Heart right ventricle (tissue), 16 donors: ENCODE results near the gene GRIK4. TPM values are rescaled to one million over a fixed set of nuclear protein-coding genes. Genes with fewer than 3 reads are reported as not detected.

Source experiments
- ATAC-seq, 8 donors: fragments of 200-7000 bp; cut with Tn5 transposase; one replicate each; pipeline ENCODE4 v1.9.1; 2020; ENCODE audit warnings: mild to moderate bottlenecking in 8 of 8, moderate library complexity in 8 of 8, moderate number of reproducible peaks in 1 of 8
- DNase-seq, 2 donors: peaks; one replicate each; pipeline ENCODE4 v3.0.0-alpha.2; 2020
- H3K27ac ChIP-seq, 10 donors: fragments of 200-600 bp; sonication (generic) in 2 of 10; one replicate each; pipeline versions ENCODE4 v1.5.0 to v1.8.0; 2020 to 2022; ENCODE audit warnings: mild to moderate bottlenecking in 3 of 10
- H3K27me3 ChIP-seq, 7 donors: fragments of 200-600 bp; one replicate each; pipeline ENCODE4 v1.8.0; 2021 to 2022; ENCODE audit warnings: mild to moderate bottlenecking in 2 of 7
- H3K36me3 ChIP-seq, 9 donors: fragments of 200-600 bp; sonication (generic) in 1 of 9; one replicate each; pipeline versions ENCODE4 v1.5.0 to v1.8.0; 2020 to 2022; ENCODE audit warnings: mild to moderate bottlenecking in 2 of 9
- H3K4me1 ChIP-seq, 9 donors: fragments of 200-600 bp; sonication (generic) in 1 of 9; one replicate each; pipeline versions ENCODE4 v1.5.0 to v1.8.0; 2020 to 2022; ENCODE audit warnings: mild to moderate bottlenecking in 4 of 9
- H3K4me3 ChIP-seq, 10 donors: fragments of 200-600 bp; sonication (generic) in 2 of 10; one replicate each; pipeline versions ENCODE4 v1.5.0 to v1.8.0; 2020 to 2022; ENCODE audit warnings: mild to moderate bottlenecking in 7 of 10, moderate library complexity in 2 of 10
- H3K9me3 ChIP-seq, 11 donors: fragments of 200-600 bp in 10 of 11; sonication (generic) in 2 of 11; one replicate each; pipeline versions ENCODE4 v1.5.0 to v1.8.0; 2013 to 2022; ENCODE audit warnings: mild to moderate bottlenecking in 2 of 11, control low read depth in 1 of 11, moderate library complexity in 1 of 11
- WGBS, 2 donors: extraction: QIAGEN DNeasy Blood & Tissue Kit; methylation state at CpG; one replicate each; pipeline ENCODE4 v1.1.7; 2013; ENCODE audit warnings: inconsistent platforms in 1 of 2; 5-methylcytosine and 5-hydroxymethylcytosine counted together
- intact Hi-C, 10 donors: fragments of 100-400 bp; cut with DNase I; formaldehyde crosslinking; loops; one replicate each; pipeline versions ENCODE4 v1.11.1 to v1.14.2; 2022
- polyA plus RNA-seq, 2 donors: library from polyadenylated mRNA; stranded (reverse); fragments of 200-250 nt; gene quantifications; one replicate each; pipeline ENCODE4 v1.2.3, GENCODE V29; 2013
- total RNA-seq, 10 donors: library from RNA; stranded (reverse); fragmentation: NEBNext Ultra II Directional in 3 of 10; extraction: Animal tissue kit (Norgen Biotek cat#: 25700) in 3 of 10; gene quantifications; one replicate each; pipeline versions ENCODE4 v1.2.1 to v1.2.4, GENCODE V29; 2021 to 2023
- TF ChIP-seq, protein P1 (sequence below), 9 donors: fragments of 200-600 bp; sonication (generic) in 2 of 9; IDR thresholded peaks; one replicate each; pipeline versions ENCODE4 v1.5.0 to v1.8.0; 2021 to 2022; ENCODE audit warnings: antibody characterized with exemption in 9 of 9, mild to moderate bottlenecking in 5 of 9, moderate library complexity in 1 of 9
- donor health status: Arrhythmogenic right ventricular cardiomyopathy.
- donor health status: ischemic (EF 13 %, LVEDD 7.1; RV severe dilation, severe dysfunction).
- donor health status: healthy with polysubstance abuse.
- donor health status: DM: no; HTN: yes; CAD: no.
- donor health status: DM: no; HTN: no; CAD: no.
- donor health status: ischemic (EF 25% LVEDD 6.9; RV normal size, moderate dysfunction).
- donor health status: ischemic (EF 25% LVEDD 5.7; RV mildly dilated, moderate dysfunction).
- donor health status: healthy.
- donor health status: DM: yes; HTN: yes; CAD: no.
- donor health status: Ischemic cardiomyopathy.
- donor health status: ischemic (EF 35%, LVEDD 5.7; RV mildly dilated, moderate dysfunction).
- donor health status: nonischemic (EF 11% LVEDD 7.7; RV severe dilation, severe dysfunction).
- donor health status: DM: yes; HTN: yes; CAD: no.
- donor health status: PGD.
- donor health status: ischemic (EF 29% LVEDD 5.4; RV normal size, mild dysfunction).
- donor health status: nonischemic (EF 23%, LVEDD 6.1; RV moderate dilation, normal function).

GRIK4 gene
- total and polyA plus RNA-seq, 12 donors, result 0.01 to 0.85 (median 0.37) TPM; not detected in 6

DNA sequence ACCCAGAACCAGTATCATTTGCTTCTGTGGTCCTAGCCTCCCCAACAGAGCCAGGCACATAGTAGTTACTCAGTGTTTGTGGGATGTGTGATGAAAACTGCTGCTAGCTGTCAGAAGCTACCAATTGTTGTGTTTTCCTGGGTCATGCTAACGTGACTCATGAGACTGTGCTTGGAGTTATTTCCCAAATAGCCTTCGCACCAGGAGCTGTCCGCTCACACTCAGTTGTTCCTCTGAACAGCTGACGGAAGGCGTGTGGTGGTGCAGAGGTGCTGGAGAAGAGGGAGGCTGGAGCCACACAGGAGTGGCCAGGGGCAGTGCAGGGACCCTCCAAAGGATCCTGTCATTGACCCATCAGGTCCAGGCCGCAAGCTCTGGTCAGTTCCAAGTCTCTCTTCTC is 458.4 kb downstream of the GRIK4 start:
- no peaks in the 10 kb centered on the region for H3K4me1 ChIP-seq
- H3K4me3 ChIP-seq, result no peak overlapping the region
- intact Hi-C loops, result no loop called here
- TF ChIP-seq, protein P1, sequence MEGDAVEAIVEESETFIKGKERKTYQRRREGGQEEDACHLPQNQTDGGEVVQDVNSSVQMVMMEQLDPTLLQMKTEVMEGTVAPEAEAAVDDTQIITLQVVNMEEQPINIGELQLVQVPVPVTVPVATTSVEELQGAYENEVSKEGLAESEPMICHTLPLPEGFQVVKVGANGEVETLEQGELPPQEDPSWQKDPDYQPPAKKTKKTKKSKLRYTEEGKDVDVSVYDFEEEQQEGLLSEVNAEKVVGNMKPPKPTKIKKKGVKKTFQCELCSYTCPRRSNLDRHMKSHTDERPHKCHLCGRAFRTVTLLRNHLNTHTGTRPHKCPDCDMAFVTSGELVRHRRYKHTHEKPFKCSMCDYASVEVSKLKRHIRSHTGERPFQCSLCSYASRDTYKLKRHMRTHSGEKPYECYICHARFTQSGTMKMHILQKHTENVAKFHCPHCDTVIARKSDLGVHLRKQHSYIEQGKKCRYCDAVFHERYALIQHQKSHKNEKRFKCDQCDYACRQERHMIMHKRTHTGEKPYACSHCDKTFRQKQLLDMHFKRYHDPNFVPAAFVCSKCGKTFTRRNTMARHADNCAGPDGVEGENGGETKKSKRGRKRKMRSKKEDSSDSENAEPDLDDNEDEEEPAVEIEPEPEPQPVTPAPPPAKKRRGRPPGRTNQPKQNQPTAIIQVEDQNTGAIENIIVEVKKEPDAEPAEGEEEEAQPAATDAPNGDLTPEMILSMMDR (IDR thresholded peaks at IDR 0.05), result no peak
- DNase-seq, result no peak
- peaks cover 0 to 49% (median 33%) of the 10 kb centered on the region in 7 donors for H3K27me3 ChIP-seq
- H3K9me3 ChIP-seq, result no peaks in the 10 kb centered on the region
- WGBS, 2 donors, result 83% methylated on average over 6 of the region's 6 CpGs
- H3K27ac ChIP-seq, result no peak overlapping the region
- ATAC-seq, result no peak
- no peaks in the 10 kb centered on the region for H3K36me3 ChIP-seq

DNA sequence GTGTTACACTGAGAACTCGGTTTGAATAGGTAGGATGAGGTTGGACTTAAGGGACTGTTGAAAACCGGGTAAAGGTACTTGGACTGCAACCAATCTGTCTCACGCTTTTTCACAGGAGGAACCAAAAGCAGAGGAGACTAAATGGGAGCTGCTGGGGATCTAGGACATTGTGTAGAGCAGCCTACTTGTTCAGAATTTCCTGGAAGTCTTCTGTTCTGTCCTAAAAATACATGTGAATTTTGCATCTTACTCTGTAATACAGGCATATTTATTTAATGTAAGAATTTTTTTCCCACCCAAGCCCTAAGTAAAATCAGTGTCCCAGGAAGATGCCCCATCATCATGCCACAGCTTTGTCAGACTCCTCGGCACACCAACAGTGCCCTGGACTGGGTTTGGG is 460.3 kb downstream of the GRIK4 start:
- Histone ChIP-seq H3K27me3 (peaks cover 0 to 60% (median 37%) of the 10 kb centered on the region in 7 donors), H3K4me1 (no peaks in the 10 kb centered on the region), H3K36me3 (no peaks in the 10 kb centered on the region), H3K27ac (no peak overlapping the region), H3K9me3 (no peaks in the 10 kb centered on the region), H3K4me3 (no peak overlapping the region)
- WGBS, 2 donors, result 85 to 89% methylated on average over 4 of the region's 4 CpGs
- ATAC-seq (no peak), DNase-seq (no peak)
- TF ChIP-seq, protein P1 (IDR thresholded peaks at IDR 0.05), result no peak
- intact Hi-C loops, result no loop called here

DNA sequence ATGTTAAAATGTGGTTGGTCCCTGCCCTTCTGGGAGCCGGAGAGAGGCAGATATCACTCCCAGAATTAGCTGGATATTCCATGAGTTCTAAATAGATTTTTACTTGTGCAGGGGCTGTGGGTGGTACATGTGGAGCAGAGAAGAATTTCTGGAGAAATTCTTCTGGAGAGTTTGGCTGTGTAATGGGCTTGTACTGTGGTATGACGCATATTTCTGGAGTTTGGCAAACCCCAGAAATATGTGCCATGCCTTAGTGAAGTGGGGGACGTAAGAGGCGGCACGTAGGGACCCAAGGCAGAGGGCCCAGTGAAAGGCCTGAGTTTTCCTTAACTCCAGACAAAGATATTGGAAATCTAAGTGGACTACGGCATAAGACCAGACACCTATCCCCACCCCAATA is 461.1 kb downstream of the GRIK4 start:
- no peaks in the 10 kb centered on the region for H3K9me3 ChIP-seq
- H3K27me3 ChIP-seq, result peaks cover 0 to 55% (median 32%) of the 10 kb centered on the region in 7 donors
- 92% methylated on average over 6 of the region's 6 CpGs for WGBS, 2 donors
- no peak overlapping the region for H3K4me3 ChIP-seq
- no peak for ATAC-seq
- no peaks in the 10 kb centered on the region for H3K36me3 ChIP-seq
- intact Hi-C loops, result no loop called here
- H3K27ac ChIP-seq, result no peak overlapping the region
- DNase-seq, result no peak
- TF ChIP-seq, protein P1 (IDR thresholded peaks at IDR 0.05), result no peak
- H3K4me1 ChIP-seq, result no peaks in the 10 kb centered on the region

DNA sequence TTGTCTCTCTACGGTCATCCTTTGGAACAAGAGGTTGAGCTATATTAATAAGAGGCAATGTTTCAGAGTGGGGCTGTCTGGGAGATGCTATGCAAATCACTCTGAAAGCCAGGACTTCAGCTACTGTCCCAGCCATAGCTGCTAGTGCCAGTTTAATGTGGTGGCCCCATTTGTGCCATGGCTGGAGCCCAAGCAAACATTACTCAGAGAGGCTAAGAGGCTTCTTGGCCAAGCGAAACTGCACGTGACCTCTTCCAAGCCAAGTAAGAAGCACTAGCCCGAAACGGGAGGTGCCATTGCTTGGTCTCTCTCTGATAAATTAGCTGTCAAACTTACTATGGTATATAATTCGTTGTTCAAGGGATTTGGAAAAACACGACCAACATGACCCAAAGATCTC is 462.0 kb downstream of the GRIK4 start:
- no peak overlapping the region for H3K4me3 ChIP-seq
- H3K27ac ChIP-seq, result no peak overlapping the region
- H3K36me3 ChIP-seq, result no peaks in the 10 kb centered on the region
- ATAC-seq, result no peak
- TF ChIP-seq, protein P1 (IDR thresholded peaks at IDR 0.05), result no peak
- no peaks in the 10 kb centered on the region for H3K9me3 ChIP-seq
- H3K4me1 ChIP-seq, result no peaks in the 10 kb centered on the region
- peaks cover 0 to 53% (median 32%) of the 10 kb centered on the region in 7 donors for H3K27me3 ChIP-seq
- no peak for DNase-seq
- WGBS, 2 donors, result 80 to 84% methylated on average over 7 of the region's 7 CpGs
- intact Hi-C loops, result no loop called here
